GM10248 (cell line): ENCODE data around the gene SLCO2A1.

Experiments
- CTCF ChIA-PET: fragments of 300-600 bp; sonication (Branson Sonifier 250); formaldehyde crosslinking; extraction: SDS; loops from one replicate; lab custom pipeline; 2021; ENCODE audit warnings: antibody characterized with exemption; lab: Yijun Ruan, JAX
- POLR2A ChIA-PET: fragments of 350-650 bp; sonication (Branson Sonifier 250); formaldehyde crosslinking; extraction: SDS; loops from one replicate; lab custom pipeline; 2020; ENCODE audit warnings: antibody characterized with exemption; lab: Yijun Ruan, JAX
- DNase-seq: peaks from one replicate; pipeline ENCODE4 v3.0.0; 2012; ENCODE audit errors: extremely low spot score
- CTCF ChIP-seq: IDR thresholded peaks from 2 replicates; pipeline ENCODE4 v1.5.1; 2012; ENCODE audit warnings: mild to moderate bottlenecking, low read depth; ENCODE audit errors: extremely low read depth, missing control alignments, control extremely low read depth

The SLCO2A1 gene

GRCh38 chr3:134037168-134037567 is 7.4 kb upstream of the SLCO2A1 start:
- ChIA-PET CTCF (no interaction called here), POLR2A (no interaction called here)
- DNase-seq: no peak
- no peak for TF ChIP-seq CTCF

GRCh38 chr3:134036291-134036690 is 6.6 kb upstream of the SLCO2A1 start:
- ChIA-PET CTCF (no interaction called here), POLR2A (no interaction called here)
- no peak for TF ChIP-seq CTCF
- no peak for DNase-seq

GRCh38 chr3:134035836-134036235 is 6.1 kb upstream of the SLCO2A1 start:
- ChIA-PET POLR2A (no interaction called here), CTCF (no interaction called here)
- no peak for DNase-seq
- TF ChIP-seq CTCF: no peak

- POLR2A ChIA-PET: no interaction called here
- CTCF ChIA-PET: no interaction called here
- TF ChIP-seq CTCF: no peak
- no peak for DNase-seq
Measured at GRCh38 chr3:134034005-134034785, 4.5 kb upstream of the SLCO2A1 start.

- TF ChIP-seq CTCF: no peak
- ChIA-PET CTCF (no interaction called here), POLR2A (no interaction called here)
- DNase-seq: no peak
Measured at GRCh38 chr3:134033315-134033996, 3.7 kb upstream of the SLCO2A1 start.

GRCh38 chr3:134031348-134031915 is 1.7 kb upstream of the SLCO2A1 start:
- CTCF ChIA-PET: no interaction called here
- TF ChIP-seq CTCF: no peak
- DNase-seq: no peak
- POLR2A ChIA-PET: no interaction called here
